ENCODE results near the gene KCNQ5. TPM values are rescaled to one million over a fixed set of nuclear protein-coding genes. Genes with fewer than 3 reads are reported as not detected.

Gene KCNQ5
- total RNA-seq, 4 donors from 2014 or later, result 0.52 to 0.97 (median 0.59) TPM

- 89 to 100% methylated on average over 5 to 6 of the region's 6 CpGs for WGBS, 2 donors
These were observed 284.0 kb downstream of the KCNQ5 start for GRCh38 chr6:72905705-72906478.

DNA sequence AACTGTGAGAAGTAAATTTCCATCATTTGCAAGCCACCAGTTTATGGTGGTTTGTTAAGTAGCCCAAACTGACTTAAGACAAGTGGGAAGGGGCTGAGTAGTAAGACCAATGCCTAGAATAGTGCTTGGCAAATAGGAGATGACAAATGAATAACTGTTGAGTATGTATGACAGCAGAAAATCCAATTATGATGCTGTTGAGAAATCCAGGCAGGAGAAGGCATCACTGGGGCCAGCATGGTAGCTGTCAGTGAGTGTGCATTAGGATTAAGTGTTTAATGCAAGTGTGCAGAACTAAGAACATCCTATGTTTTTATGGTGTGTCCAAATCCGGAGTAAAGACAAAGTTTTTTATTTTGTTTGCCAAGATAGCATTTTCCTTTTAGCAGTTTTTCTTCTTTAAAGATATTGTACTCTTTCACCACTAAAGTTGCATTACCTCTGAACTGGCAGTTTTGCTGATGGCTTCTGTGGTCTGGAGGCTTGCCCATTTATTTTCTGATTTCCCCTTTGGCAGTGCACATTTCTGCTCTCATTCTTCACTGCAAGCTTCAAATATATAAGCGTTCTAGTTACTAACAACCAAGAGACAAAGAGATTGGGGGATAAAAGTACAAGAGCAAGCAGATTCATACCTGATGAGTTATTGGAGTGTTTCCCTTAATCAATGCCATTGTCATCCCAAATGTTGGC, 289.7 kb downstream of the KCNQ5 start:
- 40 to 45% methylated on average over 2 of the region's 2 CpGs for WGBS, 2 donors
- no peak overlapping the region for H3K4me3 ChIP-seq (ENCODE audit: low read depth, poor library complexity, severe bottlenecking)
- no peak for DNase-seq (ENCODE audit: low spot score in 2 of 2)
- intact Hi-C loops (cut with DNase I; ENCODE audit: low total_unique reads), result no loop called here
- no peak for TF ChIP-seq CTCF (IDR thresholded peaks at IDR 0.05)
- no peak for TF ChIP-seq POLR2A (IDR thresholded peaks at IDR 0.05)

More at GRCh38 chr6:72905705-72906478, 284.0 kb downstream of the KCNQ5 start:
- TF ChIP-seq CTCF (IDR thresholded peaks at IDR 0.05), result no peak
- no peak for TF ChIP-seq POLR2A (IDR thresholded peaks at IDR 0.05)
- DNase-seq (ENCODE audit: low spot score in 2 of 2), result no peak
- intact Hi-C loops (cut with DNase I; ENCODE audit: low total_unique reads), result no loop called here
- no peak overlapping the region for H3K4me3 ChIP-seq (ENCODE audit: low read depth, poor library complexity, severe bottlenecking)

- TF ChIP-seq POLR2A (IDR thresholded peaks at IDR 0.05) (no peak), CTCF (IDR thresholded peaks at IDR 0.05) (no peak)
- WGBS, 2 donors, result 65 to 74% methylated on average over 1 of the region's 1 CpG
- no peak for DNase-seq (ENCODE audit: low spot score in 2 of 2)
- H3K4me3 ChIP-seq (ENCODE audit: low read depth, poor library complexity, severe bottlenecking), result no peak overlapping the region
- intact Hi-C loops (cut with DNase I; ENCODE audit: low total_unique reads), result no loop called here
These were observed 291.9 kb downstream of the KCNQ5 start for GRCh38 chr6:72913797-72914196.

- no peak for DNase-seq (ENCODE audit: low spot score in 2 of 2)
- H3K4me3 ChIP-seq (ENCODE audit: low read depth, poor library complexity, severe bottlenecking), result no peak overlapping the region
- WGBS, 2 donors, result 72 to 75% methylated on average over 6 of the region's 6 CpGs
- intact Hi-C loops (cut with DNase I; ENCODE audit: low total_unique reads), result no loop called here
- TF ChIP-seq POLR2A (IDR thresholded peaks at IDR 0.05) (no peak), CTCF (IDR thresholded peaks at IDR 0.05) (no peak)
These were observed 294.4 kb downstream of the KCNQ5 start for GRCh38 chr6:72916298-72916697.

- no peak overlapping the region for H3K4me3 ChIP-seq (ENCODE audit: low read depth, poor library complexity, severe bottlenecking)
- 77 to 86% methylated on average over 1 of the region's 1 CpG for WGBS, 2 donors
- TF ChIP-seq POLR2A (IDR thresholded peaks at IDR 0.05), result no peak
- no peak for TF ChIP-seq CTCF (IDR thresholded peaks at IDR 0.05)
- intact Hi-C loops (cut with DNase I; ENCODE audit: low total_unique reads), result no loop called here
- DNase-seq (ENCODE audit: low spot score in 2 of 2), result no peak
These were observed 295.0 kb downstream of the KCNQ5 start for GRCh38 chr6:72916906-72917305.
